Forelimb muscle (tissue), 1 donor: Measurements from ENCODE around the gene RSPH1. TPM values are rescaled to one million over a fixed set of nuclear protein-coding genes. Genes with fewer than 3 reads are reported as not detected.

Source experiments
- DNase-seq: peaks from one replicate; pipeline ENCODE4 v3.0.0-alpha.2; 2013; ENCODE audit warnings: low read depth
- polyA plus RNA-seq: library from polyadenylated mRNA; unstranded; fragments of 120-200 nt; gene quantifications from one replicate; pipeline ENCODE4 v1.2.1, GENCODE V29; 2013; ENCODE audit not compliant: insufficient read length

RSPH1 gene
- polyA plus RNA-seq, 1 donor = 0.20 TPM

DNA sequence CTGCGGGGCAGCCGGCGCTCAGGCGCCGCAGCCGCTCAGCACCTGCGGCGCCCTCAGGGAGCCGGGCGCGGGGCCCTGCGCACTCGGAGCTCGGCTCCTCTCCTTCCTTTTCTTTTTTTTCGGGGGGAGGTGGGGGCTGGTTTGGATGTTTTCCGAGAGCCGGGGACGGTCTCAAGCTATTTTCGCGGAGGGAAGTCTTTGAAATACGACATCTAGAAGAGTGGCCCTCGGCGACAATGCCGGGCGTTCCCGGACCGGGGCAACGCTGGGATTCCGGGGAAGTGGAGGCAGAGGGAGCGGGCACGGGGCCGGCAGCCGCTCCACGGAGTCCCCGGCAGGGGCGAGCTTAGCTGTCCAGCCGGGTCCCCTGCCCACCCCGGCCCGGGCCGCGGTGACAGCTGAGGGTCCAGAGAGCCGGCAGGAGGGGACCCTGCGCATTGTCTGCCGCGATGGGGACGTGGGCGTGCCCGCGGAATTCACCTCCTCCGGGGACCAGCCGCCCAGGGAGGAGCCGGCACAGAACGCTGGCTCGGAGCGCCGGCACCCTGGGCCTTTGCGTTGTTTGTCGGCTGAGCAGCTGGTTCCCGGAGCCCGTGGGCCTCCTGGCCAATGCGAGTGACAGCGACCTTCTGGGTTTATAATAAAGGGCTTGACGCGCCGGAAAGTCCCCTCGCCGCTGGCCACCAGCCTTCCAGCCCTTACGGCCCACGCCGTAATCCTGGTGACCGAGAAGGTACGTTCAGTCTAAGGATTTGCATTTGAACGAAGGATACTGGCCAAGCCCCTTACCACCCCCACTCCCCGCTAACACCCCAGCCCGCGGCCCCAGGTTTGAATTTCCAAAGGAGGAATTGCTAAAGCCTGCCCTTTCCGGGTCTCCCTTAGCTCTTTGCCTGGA lies 18.2 kb upstream of the RSPH1 start:
- DNase-seq = no peak

DNA sequence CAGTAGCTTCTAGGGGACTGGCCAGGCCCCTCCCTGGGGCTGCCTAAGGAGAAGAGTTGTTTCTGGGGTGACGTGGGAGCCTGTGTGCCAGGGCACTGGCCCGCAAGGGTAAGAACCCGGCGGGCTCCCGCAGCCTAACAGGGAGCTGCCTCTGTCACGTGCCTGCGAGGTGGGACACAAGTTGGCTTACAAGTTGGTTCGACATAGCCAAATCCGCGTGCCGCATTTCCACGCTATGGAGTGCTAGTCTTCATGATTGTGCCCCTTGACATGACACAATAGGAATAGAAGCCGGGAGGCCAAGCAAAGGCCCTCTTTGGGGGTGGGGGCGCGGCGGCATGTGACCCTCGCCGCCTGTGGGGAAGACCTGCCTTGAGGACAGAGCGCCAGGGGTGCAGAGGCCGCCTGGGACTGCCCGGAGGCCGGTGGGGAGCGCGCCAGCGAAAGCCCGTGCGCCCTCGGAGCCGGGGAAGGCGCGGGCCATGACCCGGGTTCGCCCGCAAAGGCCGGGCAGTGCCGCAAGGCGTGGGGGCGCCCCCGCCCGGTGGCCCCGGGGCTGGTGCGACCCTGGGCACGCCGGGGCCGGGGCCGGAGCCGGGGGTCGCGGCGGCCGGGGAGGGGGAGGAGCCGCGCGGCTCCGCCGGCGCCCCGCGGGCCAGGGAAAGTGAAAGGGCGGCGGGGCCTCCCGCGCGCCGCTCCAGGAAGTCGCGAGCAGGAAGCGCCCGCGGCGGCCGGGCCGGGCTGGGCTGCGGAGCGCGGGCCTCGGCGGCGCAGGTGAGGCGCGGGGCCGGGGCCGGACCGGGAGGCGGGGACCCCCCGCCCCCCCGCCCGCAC lies 17.3 kb upstream of the RSPH1 start, which contains the start of gene SLC37A1:
TSS of gene SLC37A1 (plus strand) at position 702 of the 834 bp plus-strand sequence. CDS start 4,603 bp downstream, outside the sequence.
- DNase-seq = no peak

DNA sequence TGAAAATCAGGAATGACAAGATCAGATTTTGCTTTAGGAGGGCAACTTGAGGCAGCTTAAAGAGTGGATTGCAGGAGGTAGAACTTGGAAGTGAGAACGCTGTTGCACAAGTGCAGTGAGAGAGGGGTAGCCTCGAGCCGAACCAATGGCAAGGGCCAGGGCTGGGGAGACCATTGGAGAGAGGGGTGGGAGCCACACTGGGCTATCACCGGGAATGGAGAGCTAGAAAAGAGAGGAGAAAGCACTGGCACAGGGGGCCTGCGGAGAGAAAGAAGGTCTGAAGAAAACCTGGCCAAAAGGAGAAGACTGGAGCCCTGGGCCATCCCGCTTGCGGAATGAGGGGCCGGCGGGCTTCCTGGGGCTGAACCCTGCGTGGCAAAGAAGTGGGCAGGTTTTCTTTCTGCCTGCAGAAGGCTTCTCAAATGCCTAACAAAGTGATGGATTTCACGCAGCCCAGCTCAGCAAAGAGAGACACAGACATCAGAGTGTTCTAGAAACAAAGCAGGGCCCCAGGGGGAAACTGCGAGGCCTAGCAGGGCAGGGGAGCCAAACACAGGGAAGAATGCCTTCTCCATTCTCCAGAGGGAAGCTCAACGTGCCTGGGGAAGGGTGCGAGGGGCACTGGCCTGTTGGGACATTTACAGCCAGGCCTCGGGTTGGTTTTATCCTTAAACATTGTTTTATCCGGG lies 16.5 kb upstream of the RSPH1 start:
- DNase-seq = no peak

DNA sequence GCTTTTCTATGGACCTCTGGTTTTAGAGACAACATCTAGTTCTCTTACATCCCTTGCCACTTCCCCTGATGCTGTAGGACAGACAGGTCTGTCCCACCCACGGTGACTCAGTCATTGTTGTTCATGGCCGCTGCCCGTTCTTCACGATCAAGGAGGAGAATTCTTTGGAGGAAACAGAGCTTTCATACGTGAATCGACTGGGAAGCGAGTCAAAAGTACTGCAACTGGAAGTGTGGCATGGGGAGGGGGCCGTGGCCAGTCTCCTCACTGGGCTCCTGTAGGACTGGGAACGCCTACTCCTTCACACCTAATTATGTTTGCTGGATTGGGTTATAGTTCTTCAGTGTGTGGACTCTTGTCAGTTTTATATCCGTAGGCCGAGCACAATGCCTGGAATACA lies 13.2 kb upstream of the RSPH1 start:
- DNase-seq = no peak

DNA sequence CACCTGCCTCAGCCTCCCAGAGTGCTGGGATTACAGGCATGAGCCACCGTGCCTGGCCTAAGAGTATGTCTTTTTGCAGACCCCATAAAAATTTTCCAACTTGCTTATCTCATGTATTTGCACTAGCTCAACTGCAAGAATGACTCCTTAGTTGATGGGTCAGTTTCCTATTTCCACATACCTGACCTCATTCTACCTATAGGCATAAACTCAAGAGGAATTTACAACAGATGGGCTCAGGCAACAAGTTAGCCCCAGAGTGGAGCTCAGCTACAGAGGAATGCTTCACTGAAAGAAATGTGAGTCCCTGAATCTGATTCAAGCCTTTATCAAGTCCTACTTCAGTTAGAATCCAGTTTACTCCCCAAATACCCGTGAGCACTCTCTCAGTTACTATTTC lies 12.3 kb upstream of the RSPH1 start:
- DNase-seq = no peak

DNA sequence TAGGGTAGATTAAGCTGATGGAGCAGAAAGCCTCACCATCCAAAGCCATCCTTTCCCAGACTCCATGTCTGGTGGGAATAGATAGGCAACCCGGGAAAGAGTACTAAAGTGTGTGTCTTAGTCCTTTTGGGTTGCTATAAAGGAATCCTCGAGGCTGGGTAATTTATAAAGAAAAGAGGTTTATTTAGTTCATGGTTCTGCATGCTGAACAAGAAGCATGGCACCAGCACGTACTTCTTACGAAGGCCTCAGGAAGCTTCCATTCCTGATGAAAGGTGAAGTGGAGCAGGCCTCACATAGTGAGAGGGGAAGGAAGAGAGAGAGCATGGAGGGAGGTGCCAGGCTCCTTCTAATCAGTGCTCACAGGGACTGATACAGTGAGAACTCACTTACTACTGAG lies 11.4 kb upstream of the RSPH1 start:
- no peak for DNase-seq

DNA sequence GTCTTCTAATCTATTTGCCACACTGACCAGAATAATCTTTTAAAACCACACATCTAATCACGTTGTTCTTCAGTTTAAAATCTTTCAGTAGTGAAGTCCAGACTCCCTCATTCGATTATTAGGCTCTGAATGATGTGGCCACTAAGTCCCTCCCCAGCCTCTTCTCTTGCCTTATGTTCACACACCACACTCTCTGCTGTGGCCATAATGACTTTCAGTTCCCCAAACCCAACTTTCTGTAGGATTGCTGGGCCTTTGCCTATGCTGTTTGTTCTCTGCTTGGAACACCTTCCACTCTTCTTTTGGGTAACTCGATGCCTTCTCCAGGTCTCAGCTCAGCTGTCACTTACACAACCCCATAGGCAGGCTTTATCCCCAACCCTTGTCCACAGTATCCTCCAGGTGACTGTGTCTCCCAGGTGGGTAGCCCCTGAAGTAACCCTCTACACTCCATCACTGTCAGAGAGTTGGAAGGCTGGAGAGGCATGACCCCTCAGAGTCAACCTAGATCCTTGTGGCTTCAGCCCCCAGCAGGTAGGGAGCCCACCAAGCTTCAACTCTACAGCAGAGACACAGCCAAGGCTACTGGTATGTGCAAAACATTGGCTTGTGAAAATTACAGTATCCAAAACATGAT lies 9.2 kb upstream of the RSPH1 start:
- DNase-seq = no peak

DNA sequence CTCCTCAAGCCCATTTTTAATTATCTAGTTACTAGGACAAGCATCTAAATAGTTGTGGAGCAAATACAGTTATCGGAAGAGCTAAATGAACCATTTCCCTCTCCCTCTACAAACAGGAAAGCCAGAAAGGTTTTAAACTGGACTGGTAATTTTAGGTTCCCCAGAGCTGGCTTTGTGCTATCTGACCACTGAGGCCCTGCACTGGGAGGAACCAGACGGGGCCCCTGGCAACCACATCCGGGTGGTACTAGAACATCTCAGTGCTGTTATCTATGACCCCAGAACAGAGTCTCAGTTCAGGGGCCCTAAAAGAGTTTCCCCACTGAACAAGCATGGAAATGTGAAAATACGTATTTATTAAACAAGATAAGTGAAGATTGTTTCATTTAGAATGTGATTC lies 7.7 kb upstream of the RSPH1 start:
- DNase-seq = no peak

DNA sequence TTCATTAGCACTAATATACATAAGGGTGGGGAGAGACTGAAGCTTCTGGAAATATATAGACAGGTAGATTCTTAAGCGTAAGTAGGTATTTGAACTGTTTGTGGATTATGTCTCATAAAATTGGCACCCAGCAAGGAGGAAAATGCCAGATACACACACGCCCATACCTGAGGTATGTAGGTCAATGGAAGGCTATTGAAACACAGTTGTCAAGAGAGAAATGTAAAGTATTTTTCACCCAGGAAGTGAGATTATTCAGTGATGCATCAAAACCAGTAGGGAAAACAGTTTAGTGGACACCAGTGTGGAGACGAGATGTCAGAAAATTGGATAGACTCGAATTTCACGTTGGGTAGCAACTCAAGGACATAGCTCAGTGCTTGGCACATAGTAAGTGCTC lies 4.7 kb upstream of the RSPH1 start:
- no peak for DNase-seq

DNA sequence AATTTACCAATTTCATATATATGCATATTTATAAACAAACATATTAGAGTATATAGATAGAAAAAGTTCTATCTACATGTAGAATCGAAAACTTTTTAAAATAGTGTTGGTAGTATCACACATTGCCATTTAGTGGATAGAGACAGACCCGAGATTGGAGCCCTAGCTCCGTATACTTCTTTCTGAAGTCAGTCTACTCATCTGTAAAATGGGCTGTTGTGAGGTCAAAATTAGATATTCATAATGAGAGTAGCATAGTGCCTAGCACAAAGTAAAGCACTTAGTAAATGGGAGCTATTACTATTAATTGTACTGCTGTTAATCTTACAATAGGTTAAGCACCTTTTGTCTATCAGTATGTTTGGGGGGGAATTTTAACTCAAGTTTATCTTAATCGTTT lies 4.2 kb upstream of the RSPH1 start:
- DNase-seq = no peak

DNA sequence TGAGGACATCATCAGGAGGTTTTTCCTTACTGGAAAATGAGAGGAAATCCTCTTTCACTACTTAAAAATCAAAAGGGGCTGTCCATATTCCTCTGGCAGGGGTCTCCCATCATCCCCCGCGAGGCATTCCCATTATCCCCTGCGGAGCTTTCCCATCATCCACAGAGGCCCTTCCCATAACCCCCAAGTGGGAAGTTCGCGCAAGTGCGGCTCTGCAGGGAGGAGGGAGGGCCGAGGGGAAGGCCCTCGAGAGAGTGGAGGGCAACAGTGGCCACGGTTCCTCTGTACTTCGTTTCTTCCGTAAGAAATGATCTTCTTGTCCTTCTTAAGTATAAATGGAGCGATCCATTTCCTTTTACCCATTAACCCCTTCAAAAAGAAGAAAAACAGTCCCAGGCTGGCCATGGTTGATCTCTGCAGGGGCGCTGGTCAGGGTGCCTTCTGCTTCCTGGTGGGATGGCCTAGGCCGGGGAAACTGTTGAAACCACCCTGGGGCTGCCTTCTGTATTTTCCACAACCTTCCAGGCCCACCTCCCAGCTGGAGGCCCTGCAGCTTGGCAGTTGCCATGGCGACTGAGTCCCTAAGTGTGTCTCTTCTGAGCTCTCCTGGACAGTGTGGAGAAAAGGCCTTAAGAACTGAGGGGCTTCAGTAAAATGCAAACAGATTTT lies 3.6 kb upstream of the RSPH1 start:
- DNase-seq = no peak

DNA sequence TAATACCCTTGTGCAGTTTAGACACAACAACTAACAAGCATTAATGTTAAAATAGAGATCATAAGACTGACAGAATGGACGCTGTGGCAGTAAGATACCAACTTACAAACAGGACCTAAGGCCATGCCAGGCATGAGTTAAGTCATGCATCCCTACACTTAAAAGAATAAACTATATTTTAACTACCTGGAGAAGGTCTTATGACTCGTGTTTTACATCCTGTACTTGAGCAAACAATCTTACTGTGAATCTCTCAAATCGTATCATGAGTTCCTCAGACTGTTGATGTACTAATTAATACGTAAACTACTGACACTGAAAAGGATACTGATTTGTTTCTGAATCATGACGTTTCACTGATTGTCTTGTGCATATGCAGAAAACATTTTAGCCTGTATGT lies 2.0 kb upstream of the RSPH1 start:
- no peak for DNase-seq

DNA sequence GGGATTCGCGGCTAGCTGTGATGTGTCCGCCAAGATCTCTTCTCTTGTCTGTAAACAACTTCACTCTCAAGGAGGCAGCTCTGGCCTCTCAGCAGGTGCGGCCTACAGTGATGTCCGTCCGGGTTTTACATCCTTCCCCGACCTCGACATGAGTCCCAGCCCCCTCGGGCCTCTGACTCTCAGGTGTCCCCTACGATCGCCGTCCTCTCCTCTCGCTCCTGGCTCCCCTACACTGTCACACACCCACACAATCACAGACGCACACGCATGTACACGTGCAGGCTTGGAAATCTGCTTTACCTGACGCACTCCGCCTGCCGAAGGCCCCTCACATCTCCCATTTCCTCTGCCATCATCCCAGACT lies 797 bp upstream of the RSPH1 start:
- no peak for DNase-seq

DNA sequence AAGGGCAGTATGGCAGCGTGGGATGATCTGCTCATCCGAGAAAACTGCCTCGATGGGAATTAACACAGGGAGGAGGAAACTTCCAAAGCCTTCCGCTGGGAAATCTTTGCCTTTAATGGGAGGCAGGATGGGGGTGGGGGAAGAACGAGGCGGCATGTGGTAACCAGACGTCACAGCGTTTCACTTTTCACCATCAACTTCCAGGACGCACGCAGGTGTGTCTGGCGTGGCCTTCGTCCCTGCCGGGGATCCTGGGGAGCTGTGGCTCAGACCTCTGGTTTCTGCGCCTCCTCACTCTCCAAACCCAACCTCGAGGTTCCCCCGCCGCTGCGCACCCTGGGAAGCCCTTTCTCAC lies 282 bp downstream of the RSPH1 start:
- DNase-seq = no peak

DNA sequence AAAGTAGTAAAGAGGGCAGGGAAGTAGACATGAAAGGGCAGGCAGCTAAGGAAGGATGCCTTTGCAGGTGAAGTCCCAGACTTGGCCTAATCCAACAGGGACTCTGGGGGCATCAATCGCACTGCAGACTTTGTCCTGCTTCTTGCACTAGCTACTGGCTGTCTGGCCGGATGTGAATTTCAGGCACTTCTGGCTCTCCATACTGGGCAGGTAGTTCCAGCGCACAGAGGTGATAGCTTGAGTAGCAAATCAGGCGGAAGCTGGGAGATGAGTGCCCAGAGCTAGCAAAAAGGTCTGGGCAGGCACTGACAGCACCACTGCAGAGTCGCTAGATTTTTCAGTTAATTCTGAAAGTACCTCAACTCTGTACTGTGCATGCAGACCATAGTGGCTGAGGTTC lies 997 bp downstream of the RSPH1 start:
- no peak for DNase-seq

DNA sequence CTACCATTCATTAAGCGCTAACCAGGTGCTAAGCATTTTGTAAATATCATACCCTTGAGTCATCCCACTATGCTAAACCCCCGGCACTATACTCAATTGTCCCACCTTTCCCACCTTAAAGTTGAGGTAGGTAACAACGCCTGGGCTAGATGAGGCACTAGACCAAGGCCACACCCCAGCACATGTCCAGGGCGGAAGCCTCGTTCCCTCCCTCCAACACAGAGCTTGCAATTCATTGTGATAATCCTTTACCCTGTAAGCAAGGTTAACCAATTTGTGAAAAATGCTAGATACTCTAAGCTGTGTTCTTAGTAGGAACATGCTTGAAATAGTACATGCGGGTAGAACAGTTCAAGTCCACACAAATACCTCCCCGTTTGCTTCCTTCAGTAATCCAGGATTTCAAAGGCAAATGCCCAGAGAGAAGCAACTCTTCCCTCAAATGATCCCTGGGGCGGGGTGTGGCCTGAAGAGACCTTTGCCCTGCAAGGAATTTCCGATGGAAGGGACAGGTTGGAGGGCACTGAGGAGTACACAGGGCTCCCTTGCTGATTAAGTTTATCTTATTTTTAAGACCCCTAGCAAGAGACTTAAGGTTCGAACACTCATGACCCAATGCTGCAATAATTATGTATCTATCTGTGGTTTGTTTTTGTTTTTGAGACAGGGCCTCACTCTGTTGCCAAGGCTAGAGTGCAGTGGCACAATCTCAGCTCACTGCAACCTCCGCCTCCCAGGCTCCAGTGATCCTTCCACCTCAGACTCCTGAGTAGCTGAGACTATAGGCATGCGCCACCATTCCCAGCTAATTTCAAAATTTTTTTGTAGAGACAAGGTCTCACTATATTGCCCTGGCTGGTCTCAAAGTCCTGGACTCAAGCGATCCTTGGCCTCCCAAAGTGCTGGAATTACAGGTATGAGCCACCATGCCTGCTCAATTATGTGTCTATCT lies 2.6 kb downstream of the RSPH1 start:
- no peak for DNase-seq

DNA sequence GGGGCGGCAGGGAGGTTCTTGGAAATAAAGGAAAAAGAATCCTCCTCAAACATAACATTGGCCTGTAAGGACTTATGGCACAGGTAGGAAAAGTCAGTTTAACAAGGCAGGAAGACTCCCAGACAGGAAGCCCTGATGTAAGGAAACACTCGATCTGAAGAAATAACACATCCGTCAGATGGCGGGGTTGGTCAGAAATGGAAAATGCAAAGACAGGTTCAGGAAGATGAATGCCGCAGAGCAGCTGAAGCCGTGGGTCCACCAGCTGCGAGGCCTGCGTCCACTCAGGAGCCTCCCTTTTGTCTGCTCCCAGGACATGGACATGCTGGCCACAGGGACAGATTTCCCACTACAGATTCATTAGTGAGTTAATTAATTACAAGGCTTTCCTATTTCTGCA lies 3.8 kb downstream of the RSPH1 start:
- no peak for DNase-seq

DNA sequence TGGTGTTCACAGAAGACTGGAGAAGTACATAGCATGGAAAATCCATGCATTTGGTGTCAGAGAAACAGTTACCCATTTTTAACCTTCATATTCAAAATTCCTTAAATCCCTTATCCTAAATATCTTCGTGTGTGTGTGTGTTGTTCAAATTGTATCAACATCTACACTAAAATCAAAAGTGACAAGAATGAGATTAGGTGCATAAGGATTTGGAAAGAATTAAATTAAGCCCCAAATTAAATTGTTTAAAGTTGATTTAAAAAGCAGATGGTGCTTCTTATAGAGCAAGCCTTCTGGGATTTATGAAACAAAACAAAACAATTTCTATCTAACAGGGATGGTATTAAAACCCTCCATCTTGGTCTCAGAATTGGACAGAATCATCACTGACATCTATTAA lies 4.7 kb downstream of the RSPH1 start:
- DNase-seq = no peak

DNA sequence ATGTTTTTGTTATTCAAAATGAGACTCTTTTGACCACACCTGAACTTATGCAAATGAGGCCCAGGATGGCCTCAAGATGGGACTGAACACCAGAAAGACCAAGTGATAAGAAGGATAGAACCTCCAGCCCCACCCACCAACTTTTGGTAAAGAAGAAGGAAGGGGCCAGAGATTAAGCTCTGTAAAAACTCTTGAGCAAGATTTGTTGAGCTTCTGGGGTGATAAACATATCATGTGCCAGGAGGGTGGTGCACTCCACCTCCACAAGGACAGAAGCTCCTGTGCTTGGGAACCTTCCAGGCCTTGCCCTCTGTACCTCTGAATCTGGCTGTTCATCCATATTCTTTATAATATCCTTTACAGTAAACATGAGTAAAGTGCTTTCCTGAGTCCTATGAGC lies 5.3 kb downstream of the RSPH1 start:
- DNase-seq = no peak

DNA sequence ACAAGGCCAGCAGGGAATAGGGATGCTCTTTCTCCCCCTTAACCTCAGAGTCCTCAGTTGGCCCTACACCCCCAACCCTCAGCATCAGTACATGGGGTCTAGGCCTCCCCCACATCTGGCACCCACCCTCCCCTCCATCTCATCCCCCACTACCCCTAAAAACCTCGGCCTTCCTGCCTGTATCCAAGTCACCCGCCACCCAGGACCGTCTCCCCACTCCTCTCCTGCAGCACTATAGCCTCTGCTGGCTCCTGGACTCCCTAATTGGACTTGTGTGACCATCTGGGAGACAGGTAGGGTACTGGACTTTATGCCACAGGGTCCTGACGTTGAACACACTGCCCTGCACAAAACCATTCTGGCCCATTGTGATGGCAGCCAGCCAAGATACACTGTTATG lies 6.0 kb downstream of the RSPH1 start:
- DNase-seq = no peak
